ENCODE results near the gene VSTM4.
A peak's percentile ranks its signal among the peaks of the same experiment; 100 is the strongest.

VSTM4 gene

GRCh38 chr10:49114718-49115014, 656 bp downstream of the VSTM4 start:
- Histone ChIP-seq H3K9me3 (ENCODE audit: control insufficient read depth in 1 of 2, low read length in 2 of 2) (no peaks in the 10 kb centered on the region), H3K36me3 (ENCODE audit: control insufficient read depth in 1 of 2, insufficient read depth in 2 of 2, low read length in 2 of 2) (no peaks in the 10 kb centered on the region), H3K27ac (ENCODE audit: low read length) (peak overlapping the region; percentile 29), H3K27me3 (ENCODE audit: low read depth, low read length) (no peaks in the 10 kb centered on the region), H3K4me3 (ENCODE audit: low read depth in 1 of 2, low read length in 2 of 2) (peak overlapping the region; percentile 65 to 67), H3K4me1 (ENCODE audit: control insufficient read depth in 1 of 2, insufficient read depth in 2 of 2, low read length in 2 of 2) (peaks cover 0 to 11% of the 10 kb centered on the region in 2 donors)

- H3K4me1 ChIP-seq (ENCODE audit: control insufficient read depth in 1 of 2, insufficient read depth in 2 of 2, low read length in 2 of 2): peaks cover 0 to 11% of the 10 kb centered on the region in 2 donors
- H3K4me3 ChIP-seq (ENCODE audit: low read depth in 1 of 2, low read length in 2 of 2): peak overlapping the region; percentile 65 to 67
- no peak overlapping the region for H3K27ac ChIP-seq (ENCODE audit: low read length)
- H3K27me3 ChIP-seq (ENCODE audit: low read depth, low read length): no peaks in the 10 kb centered on the region
- H3K9me3 ChIP-seq (ENCODE audit: control insufficient read depth in 1 of 2, low read length in 2 of 2): no peaks in the 10 kb centered on the region
- H3K36me3 ChIP-seq (ENCODE audit: control insufficient read depth in 1 of 2, insufficient read depth in 2 of 2, low read length in 2 of 2): no peaks in the 10 kb centered on the region
These were observed 1.6 kb downstream of the VSTM4 start for GRCh38 chr10:49113741-49114141.

- Histone ChIP-seq H3K4me1 (ENCODE audit: control insufficient read depth in 1 of 2, insufficient read depth in 2 of 2, low read length in 2 of 2) (peaks cover 0 to 11% of the 10 kb centered on the region in 2 donors), H3K4me3 (ENCODE audit: low read depth in 1 of 2, low read length in 2 of 2) (no peak overlapping the region), H3K9me3 (ENCODE audit: control insufficient read depth in 1 of 2, low read length in 2 of 2) (no peaks in the 10 kb centered on the region), H3K36me3 (ENCODE audit: control insufficient read depth in 1 of 2, insufficient read depth in 2 of 2, low read length in 2 of 2) (no peaks in the 10 kb centered on the region), H3K27me3 (ENCODE audit: low read depth, low read length) (no peaks in the 10 kb centered on the region), H3K27ac (ENCODE audit: low read length) (no peak overlapping the region)
These were observed 2.5 kb downstream of the VSTM4 start for GRCh38 chr10:49112851-49113250.

- Histone ChIP-seq H3K9me3 (ENCODE audit: control insufficient read depth in 1 of 2, low read length in 2 of 2) (no peaks in the 10 kb centered on the region), H3K27ac (ENCODE audit: low read length) (no peak overlapping the region)
These were observed 3.2 kb downstream of the VSTM4 start for GRCh38 chr10:49112098-49112497.

GRCh38 chr10:49111320-49111698, 4.0 kb downstream of the VSTM4 start:
- Histone ChIP-seq H3K4me1 (ENCODE audit: control insufficient read depth in 1 of 2, insufficient read depth in 2 of 2, low read length in 2 of 2) (peaks cover 6 to 18% of the 10 kb centered on the region in 2 donors), H3K9me3 (ENCODE audit: control insufficient read depth in 1 of 2, low read length in 2 of 2) (no peaks in the 10 kb centered on the region), H3K4me3 (ENCODE audit: low read depth in 1 of 2, low read length in 2 of 2) (no peak overlapping the region), H3K27me3 (ENCODE audit: low read depth, low read length) (no peaks in the 10 kb centered on the region), H3K27ac (ENCODE audit: low read length) (no peak overlapping the region), H3K36me3 (ENCODE audit: control insufficient read depth in 1 of 2, insufficient read depth in 2 of 2, low read length in 2 of 2) (no peaks in the 10 kb centered on the region)

More at GRCh38 chr10:49112098-49112497, 3.2 kb downstream of the VSTM4 start:
- no peaks in the 10 kb centered on the region for H3K27me3 ChIP-seq (ENCODE audit: low read depth, low read length)
- peaks cover 0 to 11% of the 10 kb centered on the region in 2 donors for H3K4me1 ChIP-seq (ENCODE audit: control insufficient read depth in 1 of 2, insufficient read depth in 2 of 2, low read length in 2 of 2)
- H3K4me3 ChIP-seq (ENCODE audit: low read depth in 1 of 2, low read length in 2 of 2): no peak overlapping the region
- no peaks in the 10 kb centered on the region for H3K36me3 ChIP-seq (ENCODE audit: control insufficient read depth in 1 of 2, insufficient read depth in 2 of 2, low read length in 2 of 2)

- H3K4me3 ChIP-seq (ENCODE audit: low read depth in 1 of 2, low read length in 2 of 2): no peak overlapping the region
- H3K36me3 ChIP-seq (ENCODE audit: control insufficient read depth in 1 of 2, insufficient read depth in 2 of 2, low read length in 2 of 2): no peaks in the 10 kb centered on the region
- H3K27ac ChIP-seq (ENCODE audit: low read length): no peak overlapping the region
- H3K27me3 ChIP-seq (ENCODE audit: low read depth, low read length): no peaks in the 10 kb centered on the region
- no peaks in the 10 kb centered on the region for H3K9me3 ChIP-seq (ENCODE audit: control insufficient read depth in 1 of 2, low read length in 2 of 2)
- peaks cover 9 to 22% of the 10 kb centered on the region in 2 donors for H3K4me1 ChIP-seq (ENCODE audit: control insufficient read depth in 1 of 2, insufficient read depth in 2 of 2, low read length in 2 of 2)
These were observed 4.5 kb downstream of the VSTM4 start for GRCh38 chr10:49110684-49111319.

GRCh38 chr10:49109669-49110340, 5.5 kb downstream of the VSTM4 start:
- Histone ChIP-seq H3K9me3 (ENCODE audit: control insufficient read depth in 1 of 2, low read length in 2 of 2) (no peaks in the 10 kb centered on the region), H3K27ac (ENCODE audit: low read length) (no peak overlapping the region), H3K27me3 (ENCODE audit: low read depth, low read length) (no peaks in the 10 kb centered on the region), H3K4me3 (ENCODE audit: low read depth in 1 of 2, low read length in 2 of 2) (no peak overlapping the region), H3K36me3 (ENCODE audit: control insufficient read depth in 1 of 2, insufficient read depth in 2 of 2, low read length in 2 of 2) (no peaks in the 10 kb centered on the region), H3K4me1 (ENCODE audit: control insufficient read depth in 1 of 2, insufficient read depth in 2 of 2, low read length in 2 of 2) (peaks cover 9 to 22% of the 10 kb centered on the region in 2 donors)

GRCh38 chr10:49108656-49109055, 6.7 kb downstream of the VSTM4 start:
- Histone ChIP-seq H3K4me3 (ENCODE audit: low read depth in 1 of 2, low read length in 2 of 2) (no peak overlapping the region), H3K9me3 (ENCODE audit: control insufficient read depth in 1 of 2, low read length in 2 of 2) (no peaks in the 10 kb centered on the region), H3K27me3 (ENCODE audit: low read depth, low read length) (no peaks in the 10 kb centered on the region), H3K4me1 (ENCODE audit: control insufficient read depth in 1 of 2, insufficient read depth in 2 of 2, low read length in 2 of 2) (peaks cover 9 to 18% of the 10 kb centered on the region in 2 donors), H3K27ac (ENCODE audit: low read length) (no peak overlapping the region), H3K36me3 (ENCODE audit: control insufficient read depth in 1 of 2, insufficient read depth in 2 of 2, low read length in 2 of 2) (no peaks in the 10 kb centered on the region)

GRCh38 chr10:49107887-49108267, 7.4 kb downstream of the VSTM4 start:
- Histone ChIP-seq H3K27me3 (ENCODE audit: low read depth, low read length) (no peaks in the 10 kb centered on the region), H3K4me1 (ENCODE audit: control insufficient read depth in 1 of 2, insufficient read depth in 2 of 2, low read length in 2 of 2) (peaks cover 9 to 12% of the 10 kb centered on the region in 2 donors), H3K27ac (ENCODE audit: low read length) (no peak overlapping the region)

GRCh38 chr10:49107111-49107886, 8.0 kb downstream of the VSTM4 start:
- H3K27ac ChIP-seq (ENCODE audit: low read length): no peak overlapping the region
- H3K4me3 ChIP-seq (ENCODE audit: low read depth in 1 of 2, low read length in 2 of 2): no peak overlapping the region
- H3K4me1 ChIP-seq (ENCODE audit: control insufficient read depth in 1 of 2, insufficient read depth in 2 of 2, low read length in 2 of 2): peaks cover 9 to 11% of the 10 kb centered on the region in 2 donors
- no peaks in the 10 kb centered on the region for H3K36me3 ChIP-seq (ENCODE audit: control insufficient read depth in 1 of 2, insufficient read depth in 2 of 2, low read length in 2 of 2)
- H3K27me3 ChIP-seq (ENCODE audit: low read depth, low read length): no peaks in the 10 kb centered on the region
- no peaks in the 10 kb centered on the region for H3K9me3 ChIP-seq (ENCODE audit: control insufficient read depth in 1 of 2, low read length in 2 of 2)

More at GRCh38 chr10:49107887-49108267, 7.4 kb downstream of the VSTM4 start:
- no peak overlapping the region for H3K4me3 ChIP-seq (ENCODE audit: low read depth in 1 of 2, low read length in 2 of 2)
- H3K36me3 ChIP-seq (ENCODE audit: control insufficient read depth in 1 of 2, insufficient read depth in 2 of 2, low read length in 2 of 2): no peaks in the 10 kb centered on the region
- H3K9me3 ChIP-seq (ENCODE audit: control insufficient read depth in 1 of 2, low read length in 2 of 2): no peaks in the 10 kb centered on the region

- Histone ChIP-seq H3K27me3 (ENCODE audit: low read depth, low read length) (no peaks in the 10 kb centered on the region), H3K4me1 (ENCODE audit: control insufficient read depth in 1 of 2, insufficient read depth in 2 of 2, low read length in 2 of 2) (peaks cover 9 to 11% of the 10 kb centered on the region in 2 donors), H3K4me3 (ENCODE audit: low read depth in 1 of 2, low read length in 2 of 2) (no peak overlapping the region), H3K9me3 (ENCODE audit: control insufficient read depth in 1 of 2, low read length in 2 of 2) (no peaks in the 10 kb centered on the region), H3K27ac (ENCODE audit: low read length) (no peak overlapping the region), H3K36me3 (ENCODE audit: control insufficient read depth in 1 of 2, insufficient read depth in 2 of 2, low read length in 2 of 2) (no peaks in the 10 kb centered on the region)
These were observed 8.9 kb downstream of the VSTM4 start for GRCh38 chr10:49106451-49106850.

Data from muscle layer of duodenum (tissue), 2 donors.